Effector memory CD4-positive, alpha-beta T cell (primary cell): ENCODE data around the gene ARHGAP15.

Experiments
- DNase-seq, 3 donors: peaks; one replicate each; pipeline ENCODE4 v3.0.0-alpha.2; 2020
- H3K27ac ChIP-seq: 2 replicates; pipeline ENCODE4 v1.7.0; 2013; ENCODE audit warnings: mild to moderate bottlenecking, low read length, moderate library complexity; ENCODE audit not compliant: insufficient read depth, poor library complexity, severe bottlenecking
- H3K27me3 ChIP-seq: replicated peaks from 2 replicates; pipeline ENCODE4 v1.7.0; 2013; ENCODE audit warnings: mild to moderate bottlenecking, low read length; ENCODE audit not compliant: insufficient read depth, control insufficient read depth, poor library complexity, severe bottlenecking
- H3K36me3 ChIP-seq: 2 replicates; pipeline ENCODE4 v1.7.0; 2013; ENCODE audit warnings: mild to moderate bottlenecking, low read length, moderate library complexity; ENCODE audit not compliant: control insufficient read depth, insufficient read depth
- H3K4me1 ChIP-seq: 2 replicates; pipeline ENCODE4 v1.7.0; 2013; ENCODE audit warnings: low read length, mild to moderate bottlenecking; ENCODE audit not compliant: control insufficient read depth, insufficient read depth, poor library complexity, severe bottlenecking
- H3K4me3 ChIP-seq: 2 replicates; pipeline ENCODE4 v1.7.0; 2013; ENCODE audit warnings: low read length, low read depth, mild to moderate bottlenecking; ENCODE audit not compliant: insufficient read depth, poor library complexity, severe bottlenecking
- H3K9me3 ChIP-seq: 2 replicates; pipeline ENCODE4 v1.7.0; 2013; ENCODE audit warnings: mild to moderate bottlenecking, low read length, moderate library complexity; ENCODE audit not compliant: control insufficient read depth

The ARHGAP15 gene

DNA sequence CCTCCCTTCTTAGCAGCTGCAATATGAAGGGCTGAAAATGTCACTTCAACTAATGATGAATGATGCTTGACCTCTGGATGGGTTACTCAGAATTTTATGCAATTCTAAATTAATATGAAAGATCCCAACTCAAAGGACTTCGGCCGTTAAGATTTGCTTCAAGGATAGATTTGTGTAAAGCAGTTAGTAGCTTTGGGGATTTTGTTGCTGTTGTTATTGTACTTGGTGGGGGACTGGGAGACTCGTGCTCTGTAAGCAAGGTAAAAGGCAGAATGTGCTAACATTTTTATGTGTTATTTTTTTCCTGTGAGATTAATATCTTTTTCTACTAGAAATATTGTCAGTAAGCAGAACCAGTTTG is 478.8 kb downstream of the ARHGAP15 start:
- Histone ChIP-seq H3K9me3 (no peaks in the 10 kb centered on the region), H3K4me3 (no peak overlapping the region), H3K27me3 (no peaks in the 10 kb centered on the region), H3K27ac (no peak overlapping the region), H3K36me3 (peaks cover 15% of the 10 kb centered on the region), H3K4me1 (peaks cover 4% of the 10 kb centered on the region)
- DNase-seq: no peak

DNA sequence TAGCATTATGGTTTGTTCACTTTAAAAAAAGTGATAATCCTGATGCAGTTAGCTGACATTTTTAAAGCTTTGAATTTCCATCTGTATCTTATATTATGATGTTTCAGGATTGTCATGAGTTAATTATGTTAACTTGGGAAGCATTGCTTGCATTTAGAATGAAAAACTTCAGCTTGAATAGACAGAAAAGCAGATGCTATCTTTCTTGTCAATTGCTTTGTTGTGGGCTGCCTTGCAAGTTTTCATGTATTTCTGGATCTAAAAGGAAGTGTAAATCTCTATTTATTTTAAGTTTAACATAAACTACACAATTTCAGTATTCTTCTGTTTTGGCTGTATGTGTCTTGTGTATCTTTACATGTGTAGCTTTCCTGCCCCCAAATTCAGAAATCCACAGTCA is 479.5 kb downstream of the ARHGAP15 start:
- peaks cover 4% of the 10 kb centered on the region for H3K4me1 ChIP-seq
- no peaks in the 10 kb centered on the region for H3K27me3 ChIP-seq
- peaks cover 12% of the 10 kb centered on the region for H3K36me3 ChIP-seq
- H3K27ac ChIP-seq: no peak overlapping the region
- no peaks in the 10 kb centered on the region for H3K9me3 ChIP-seq
- no peak overlapping the region for H3K4me3 ChIP-seq
- DNase-seq: no peak

GRCh38 chr2:143611336-143611735 is 482.1 kb downstream of the ARHGAP15 start:
- Histone ChIP-seq H3K9me3 (no peaks in the 10 kb centered on the region), H3K4me1 (peaks cover 7% of the 10 kb centered on the region)
- no peak for DNase-seq

GRCh38 chr2:143615562-143615961 is 486.3 kb downstream of the ARHGAP15 start:
- no peak for DNase-seq
- Histone ChIP-seq H3K36me3 (peaks cover 7% of the 10 kb centered on the region), H3K9me3 (no peaks in the 10 kb centered on the region), H3K4me1 (peaks cover 4% of the 10 kb centered on the region), H3K4me3 (no peak overlapping the region), H3K27me3 (no peaks in the 10 kb centered on the region), H3K27ac (no peak overlapping the region)

More at GRCh38 chr2:143611336-143611735, 482.1 kb downstream of the ARHGAP15 start:
- Histone ChIP-seq H3K4me3 (no peak overlapping the region), H3K27ac (no peak overlapping the region), H3K27me3 (no peaks in the 10 kb centered on the region), H3K36me3 (peaks cover 9% of the 10 kb centered on the region)

DNA sequence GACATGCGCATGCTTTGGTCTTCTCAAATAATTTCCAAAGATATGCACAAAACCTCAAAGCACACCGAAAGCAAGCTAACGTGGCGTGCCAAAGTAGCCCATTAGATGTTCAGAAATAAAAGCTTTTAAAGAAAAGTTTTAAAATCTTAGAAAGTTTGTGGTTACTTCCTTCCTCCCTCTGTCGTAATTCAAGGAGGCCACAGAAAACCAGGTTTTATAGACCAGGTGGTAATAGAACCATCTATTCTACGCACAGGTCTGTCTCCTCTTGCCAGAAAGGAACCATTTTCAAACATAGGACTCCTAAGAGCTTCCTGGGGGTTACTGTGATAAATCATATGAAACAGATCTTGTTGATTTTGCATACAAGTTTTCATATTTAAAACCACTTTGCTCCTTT is 487.2 kb downstream of the ARHGAP15 start:
- peaks cover 7% of the 10 kb centered on the region for H3K36me3 ChIP-seq
- H3K9me3 ChIP-seq: no peaks in the 10 kb centered on the region
- no peak overlapping the region for H3K27ac ChIP-seq
- peaks cover 4% of the 10 kb centered on the region for H3K4me1 ChIP-seq
- H3K27me3 ChIP-seq: no peaks in the 10 kb centered on the region
- no peak overlapping the region for H3K4me3 ChIP-seq
- no peak for DNase-seq

DNA sequence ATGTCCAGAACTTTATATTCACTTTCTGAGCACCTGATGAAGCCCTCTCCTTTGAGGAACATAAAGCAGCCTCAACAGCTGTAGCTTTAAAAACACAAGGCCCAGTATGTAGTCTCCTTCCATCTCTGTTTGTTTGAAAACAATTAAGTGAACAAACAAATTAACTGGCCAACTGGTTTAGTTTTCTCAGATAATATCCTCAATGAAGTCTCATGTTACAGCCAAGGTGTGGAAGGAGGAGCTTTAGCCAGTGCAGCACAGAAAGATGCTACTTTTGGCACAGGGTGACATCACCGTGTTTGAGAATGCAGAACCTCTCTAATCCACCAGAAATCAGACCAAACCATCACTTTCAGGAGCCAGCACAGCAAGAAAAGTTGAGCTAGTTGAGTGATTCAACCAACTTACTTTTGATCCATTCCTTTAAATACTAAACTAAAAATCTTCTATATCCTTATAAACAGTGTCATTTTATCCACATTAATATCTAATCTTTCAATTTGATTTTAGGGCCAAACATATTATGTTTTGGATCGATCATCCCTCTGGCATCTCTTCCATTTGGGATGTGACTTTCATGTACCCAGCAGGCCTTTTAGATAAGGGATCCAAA is 488.7 kb downstream of the ARHGAP15 start:
- DNase-seq: no peak
- Histone ChIP-seq H3K9me3 (no peaks in the 10 kb centered on the region), H3K4me1 (peaks cover 4% of the 10 kb centered on the region), H3K27ac (no peak overlapping the region), H3K36me3 (peaks cover 7% of the 10 kb centered on the region), H3K27me3 (no peaks in the 10 kb centered on the region), H3K4me3 (no peak overlapping the region)

DNA sequence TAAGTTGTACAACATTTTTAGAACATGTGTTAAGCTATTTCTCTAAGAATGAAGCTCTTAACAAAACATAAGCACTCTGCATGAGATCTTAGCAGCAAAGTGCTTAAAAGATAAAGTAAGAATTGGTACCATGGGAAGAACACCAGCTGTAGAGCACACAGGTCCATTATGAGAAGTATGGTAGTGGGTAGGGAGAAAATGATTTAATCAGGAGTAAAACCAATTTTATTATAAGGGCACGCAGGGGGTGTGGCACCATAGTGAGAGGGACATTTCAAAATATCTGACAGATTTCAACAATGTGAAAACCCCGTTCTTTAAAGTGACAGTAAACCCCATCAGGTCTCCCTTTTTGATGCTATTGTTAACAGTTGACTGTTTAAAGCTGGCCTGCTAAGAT is 492.9 kb downstream of the ARHGAP15 start:
- H3K9me3 ChIP-seq: no peaks in the 10 kb centered on the region
- DNase-seq: no peak
- H3K4me3 ChIP-seq: no peak overlapping the region
- H3K27me3 ChIP-seq: no peaks in the 10 kb centered on the region
- no peaks in the 10 kb centered on the region for H3K4me1 ChIP-seq
- no peak overlapping the region for H3K27ac ChIP-seq
- peaks cover 42% of the 10 kb centered on the region for H3K36me3 ChIP-seq

DNA sequence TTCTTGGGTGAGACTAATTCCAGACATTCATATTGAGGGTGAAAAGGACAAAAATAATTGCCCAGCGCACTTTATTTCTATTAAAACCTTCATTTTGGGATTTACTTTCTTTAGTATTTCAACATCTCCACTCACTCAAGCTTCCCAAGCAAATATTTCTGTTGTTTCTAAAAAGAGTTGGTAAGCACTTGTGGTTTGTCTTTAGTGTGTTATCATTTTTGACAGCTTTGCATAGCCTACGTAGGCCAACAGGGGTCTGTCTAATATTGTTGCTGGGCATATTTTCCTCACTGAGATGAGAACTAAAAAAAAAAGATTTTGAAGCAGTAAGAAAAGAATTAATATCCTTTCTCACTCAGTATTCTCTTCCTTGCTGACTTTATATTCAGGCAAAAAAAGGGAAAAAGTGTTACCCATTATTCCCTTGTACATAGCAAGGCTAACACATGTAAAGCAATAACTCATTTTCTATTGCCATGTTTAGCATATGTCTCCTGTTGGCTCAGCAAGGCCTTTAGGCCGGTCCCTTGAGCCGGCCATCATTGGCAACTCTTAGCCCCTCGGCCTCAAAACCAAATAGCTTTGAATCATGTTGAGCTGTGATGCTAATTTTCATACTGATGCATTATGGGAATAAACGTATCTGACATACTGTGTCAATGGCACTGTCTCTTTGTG is 494.2 kb downstream of the ARHGAP15 start:
- Histone ChIP-seq H3K27ac (no peak overlapping the region), H3K4me1 (no peaks in the 10 kb centered on the region), H3K9me3 (no peaks in the 10 kb centered on the region), H3K27me3 (no peaks in the 10 kb centered on the region), H3K36me3 (peaks cover 46% of the 10 kb centered on the region), H3K4me3 (no peak overlapping the region)
- no peak for DNase-seq

DNA sequence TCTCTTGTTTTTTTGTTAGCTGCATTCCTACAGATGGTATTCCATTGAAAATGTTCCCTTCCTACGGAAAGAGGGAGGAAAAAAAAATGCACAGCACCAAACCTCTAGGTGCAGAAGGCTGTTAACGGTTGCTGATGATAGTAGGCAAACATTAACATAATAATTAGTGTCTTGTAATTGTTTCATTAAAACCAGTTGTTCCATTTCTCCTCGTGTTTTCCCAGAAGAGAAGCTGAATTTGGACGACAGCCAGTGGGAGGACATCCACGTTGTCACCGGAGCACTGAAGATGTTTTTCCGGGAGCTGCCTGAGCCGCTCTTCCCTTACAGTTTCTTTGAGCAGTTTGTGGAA is 494.7 kb downstream of the ARHGAP15 start:
- DNase-seq: no peak
- H3K4me3 ChIP-seq: no peak overlapping the region
- no peaks in the 10 kb centered on the region for H3K27me3 ChIP-seq
- no peak overlapping the region for H3K27ac ChIP-seq
- peaks cover 48% of the 10 kb centered on the region for H3K36me3 ChIP-seq
- no peaks in the 10 kb centered on the region for H3K9me3 ChIP-seq
- no peaks in the 10 kb centered on the region for H3K4me1 ChIP-seq

GRCh38 chr2:143629340-143629739 is 500.1 kb downstream of the ARHGAP15 start:
- Histone ChIP-seq H3K36me3 (peaks cover 51% of the 10 kb centered on the region), H3K9me3 (no peaks in the 10 kb centered on the region)
- no peak for DNase-seq

More at GRCh38 chr2:143629340-143629739, 500.1 kb downstream of the ARHGAP15 start:
- Histone ChIP-seq H3K27me3 (no peaks in the 10 kb centered on the region), H3K4me3 (no peak overlapping the region), H3K27ac (no peak overlapping the region), H3K4me1 (no peaks in the 10 kb centered on the region)
